Mesendoderm (in vitro differentiated cells): Measurements from ENCODE around the gene SIRPA.

ENCODE experiments used
- DNase-seq: peaks from one replicate; pipeline ENCODE4 v3.0.0; 2013
- H2AK5ac ChIP-seq: 2 replicates; pipeline ENCODE4 v1.6.1; 2013; ENCODE audit warnings: low read length, inconsistent platforms
- H2BK120ac ChIP-seq: 2 replicates; pipeline ENCODE4 v1.6.1; 2013; ENCODE audit warnings: low read depth, mild to moderate bottlenecking, low read length, moderate library complexity, mixed read lengths
- H2BK15ac ChIP-seq: replicated peaks from 2 replicates; pipeline ENCODE4 v1.6.1; 2013; ENCODE audit warnings: low read depth, mild to moderate bottlenecking, moderate library complexity
- H2BK5ac ChIP-seq: 2 replicates; pipeline ENCODE4 v1.6.1; 2013; ENCODE audit warnings: low read length, inconsistent platforms
- H3K18ac ChIP-seq: 2 replicates; pipeline ENCODE4 v1.6.1; 2013; ENCODE audit warnings: mild to moderate bottlenecking, low read length, mixed read lengths
- H3K23ac ChIP-seq: one replicate; pipeline ENCODE4 v1.6.1; 2013; ENCODE audit warnings: low read length
- H3K27ac ChIP-seq: 2 replicates; pipeline ENCODE4 v1.5.1; 2013; ENCODE audit warnings: low read depth, mild to moderate bottlenecking, inconsistent platforms, low read length, moderate library complexity
- H3K27me3 ChIP-seq: 2 replicates; pipeline ENCODE4 v1.6.1; 2013; ENCODE audit warnings: low read length, control low read depth, mild to moderate bottlenecking, inconsistent platforms; ENCODE audit not compliant: insufficient read depth, poor library complexity
- H3K36me3 ChIP-seq: 2 replicates; pipeline ENCODE4 v1.6.1; 2013; ENCODE audit warnings: low read length, inconsistent platforms; ENCODE audit not compliant: control insufficient read depth, insufficient read depth
- H3K4ac ChIP-seq: one replicate; pipeline ENCODE4 v1.6.1; 2013; ENCODE audit warnings: low read depth, mild to moderate bottlenecking, low read length, moderate library complexity
- H3K4me1 ChIP-seq: 2 replicates; pipeline ENCODE4 v1.6.1; 2013; ENCODE audit warnings: low read depth, low read length, inconsistent platforms; ENCODE audit not compliant: control insufficient read depth
- H3K4me2 ChIP-seq: 2 replicates; pipeline ENCODE4 v1.6.1; 2013; ENCODE audit warnings: low read length
- H3K4me3 ChIP-seq: 2 replicates; pipeline ENCODE4 v1.5.1; 2013; ENCODE audit warnings: mild to moderate bottlenecking, low read length
- H3K56ac ChIP-seq: one replicate; pipeline ENCODE4 v1.6.1; 2013; ENCODE audit warnings: low read length
- H3K79me1 ChIP-seq: 2 replicates; pipeline ENCODE4 v1.6.1; 2013; ENCODE audit warnings: low read length, inconsistent platforms
- H3K79me2 ChIP-seq: 2 replicates; pipeline ENCODE4 v1.6.1; 2013; ENCODE audit warnings: mild to moderate bottlenecking, low read length; ENCODE audit not compliant: control insufficient read depth, insufficient read depth
- H3K9ac ChIP-seq: 2 replicates; pipeline ENCODE4 v1.6.1; 2013; ENCODE audit warnings: low read length, inconsistent platforms
- H4K5ac ChIP-seq: one replicate; pipeline ENCODE4 v1.6.1; 2013; ENCODE audit warnings: low read length
- H4K8ac ChIP-seq: one replicate; pipeline ENCODE4 v1.6.1; 2013; ENCODE audit warnings: low read depth, mild to moderate bottlenecking, control low read depth, low read length, moderate library complexity
- WGBS: extraction: QIAGEN DNeasy Blood & Tissue Kit; methylation state at CpG from one replicate; pipeline ENCODE4 v1.1.7; 2013; ENCODE audit warnings: low lambda C conversion rate, missing lambda C conversion rate; ENCODE audit not compliant: insufficient coverage; ENCODE audit errors: extremely low coverage; 5-methylcytosine and 5-hydroxymethylcytosine counted together

The SIRPA gene

DNA sequence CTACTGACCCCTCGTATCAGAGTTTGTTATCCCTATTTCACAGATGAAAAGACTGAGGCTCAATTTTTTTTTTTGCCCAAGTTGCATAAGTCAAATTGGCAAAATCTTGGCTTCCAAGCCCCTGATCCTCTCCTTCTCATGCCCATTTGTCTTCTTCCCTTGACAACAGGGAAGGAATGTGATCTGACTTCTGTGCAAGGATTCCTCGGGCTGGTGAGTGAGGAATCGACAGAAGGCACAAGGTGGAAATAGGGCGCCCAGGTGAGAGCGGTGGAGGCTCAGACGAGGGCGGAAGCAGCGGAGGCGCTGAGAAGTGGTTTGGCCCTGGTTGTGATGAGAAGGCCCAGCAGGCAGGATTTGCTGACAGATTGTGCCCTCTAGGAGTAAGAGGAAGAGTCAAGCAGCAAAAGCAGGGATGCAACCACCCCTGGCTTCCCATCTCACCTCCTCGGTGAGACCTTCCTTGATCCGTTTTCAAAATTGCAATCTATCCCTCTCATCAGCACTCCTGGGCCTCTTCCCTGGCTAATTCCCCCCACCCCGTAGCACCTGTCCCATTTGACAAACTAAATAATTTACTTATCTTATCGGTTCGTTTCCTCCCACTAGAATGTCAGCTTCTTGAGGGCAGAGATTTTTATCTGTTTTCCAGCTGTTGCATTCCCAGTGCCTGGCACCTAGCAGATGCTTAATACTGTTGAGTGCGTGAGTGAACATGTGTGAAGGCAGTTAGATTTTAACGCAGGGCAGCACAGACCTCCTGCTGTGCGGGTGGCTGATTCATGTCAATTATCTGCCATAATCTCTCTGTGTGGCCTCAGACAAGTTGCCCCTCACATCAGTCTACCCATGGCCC lies 3.7 kb upstream of the SIRPA start:
- WGBS: no CpG with 5 or more reads among the region's 17 CpGs
- Histone ChIP-seq H3K27ac (no peak overlapping the region), H3K27me3 (no peaks in the 10 kb centered on the region), H2AK5ac (no peak overlapping the region), H4K5ac (no peak overlapping the region), H2BK15ac (no peak overlapping the region), H3K4me3 (no peak overlapping the region), H3K4me2 (no peak overlapping the region), H3K79me1 (no peaks in the 10 kb centered on the region), H2BK5ac (no peak overlapping the region), H4K8ac (no peak overlapping the region), H3K18ac (no peak overlapping the region), H3K23ac (no peak overlapping the region), H3K79me2 (no peaks in the 10 kb centered on the region), H3K36me3 (no peaks in the 10 kb centered on the region), H3K56ac (no peak overlapping the region), H3K4ac (no peak overlapping the region), H3K4me1 (no peaks in the 10 kb centered on the region), H3K9ac (no peak overlapping the region), H2BK120ac (no peak overlapping the region)
- peak; percentile 71 for DNase-seq

DNA sequence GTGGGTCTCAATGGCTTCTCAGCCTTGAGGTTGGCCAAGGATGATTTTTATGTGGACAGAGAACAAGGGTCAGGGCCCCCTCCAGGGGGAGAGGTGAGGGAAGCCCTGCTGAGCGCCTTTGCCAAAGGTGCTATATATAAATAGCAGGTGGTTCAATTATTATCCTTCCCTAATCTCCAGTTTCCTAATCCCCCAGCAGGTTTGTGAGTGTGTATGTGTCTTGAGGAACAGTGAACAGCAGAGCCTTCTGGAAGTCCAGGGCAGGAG lies 3.2 kb upstream of the SIRPA start:
- Histone ChIP-seq H3K4me3 (no peak overlapping the region), H3K9ac (no peak overlapping the region), H2BK120ac (no peak overlapping the region), H3K27me3 (no peaks in the 10 kb centered on the region), H3K79me1 (no peaks in the 10 kb centered on the region), H3K27ac (no peak overlapping the region), H3K18ac (no peak overlapping the region), H3K23ac (no peak overlapping the region), H3K56ac (no peak overlapping the region), H3K4me1 (no peaks in the 10 kb centered on the region), H2AK5ac (no peak overlapping the region), H4K8ac (no peak overlapping the region), H2BK5ac (no peak overlapping the region), H3K4me2 (no peak overlapping the region), H3K4ac (no peak overlapping the region), H3K79me2 (no peaks in the 10 kb centered on the region), H2BK15ac (no peak overlapping the region), H4K5ac (no peak overlapping the region), H3K36me3 (no peaks in the 10 kb centered on the region)
- no peak for DNase-seq
- no CpG with 5 or more reads among the region's 1 CpG for whole genome bisulfite sequencing

DNA sequence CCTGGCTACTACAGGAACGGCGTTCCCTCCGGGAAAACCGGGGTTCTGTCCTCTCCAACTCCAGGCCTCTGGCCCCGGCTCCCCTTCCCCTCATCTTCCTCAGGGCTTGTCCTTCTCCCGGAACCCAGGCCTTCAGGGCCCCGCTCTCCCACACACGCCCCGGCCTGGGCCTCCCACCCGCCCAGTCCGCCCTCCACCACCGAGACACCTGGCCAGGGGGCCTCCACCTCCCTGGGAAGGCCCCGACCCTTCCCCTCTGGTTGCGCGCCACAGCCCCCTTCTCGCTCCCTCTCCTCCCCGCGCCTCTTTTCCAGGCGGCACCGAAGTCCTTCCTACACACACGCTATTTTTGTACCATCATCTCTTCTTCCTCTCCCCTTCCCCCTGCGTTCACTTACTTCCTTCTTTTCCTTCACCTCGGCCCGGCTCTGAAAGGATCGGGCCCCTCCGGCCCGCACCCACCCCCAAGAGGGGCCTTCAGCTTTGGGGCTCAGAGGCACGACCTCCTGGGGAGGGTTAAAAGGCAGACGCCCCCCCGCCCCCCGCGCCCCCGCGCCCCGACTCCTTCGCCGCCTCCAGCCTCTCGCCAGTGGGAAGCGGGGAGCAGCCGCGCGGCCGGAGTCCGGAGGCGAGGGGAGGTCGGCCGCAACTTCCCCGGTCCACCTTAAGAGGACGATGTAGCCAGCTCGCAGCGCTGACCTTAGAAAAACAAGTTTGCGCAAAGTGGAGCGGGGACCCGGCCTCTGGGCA lies 1.3 kb upstream of the SIRPA start:
- H3K9ac ChIP-seq: peak overlapping the region; percentile 54
- H3K4me1 ChIP-seq: no peaks in the 10 kb centered on the region
- no peaks in the 10 kb centered on the region for H3K36me3 ChIP-seq
- no peak overlapping the region for H4K8ac ChIP-seq
- H4K5ac ChIP-seq: no peak overlapping the region
- peak overlapping the region; percentile 89 for H3K18ac ChIP-seq
- no peak overlapping the region for H2AK5ac ChIP-seq
- H3K56ac ChIP-seq: peak overlapping the region; percentile 87
- no peak overlapping the region for H2BK5ac ChIP-seq
- H3K23ac ChIP-seq: no peak overlapping the region
- H3K27ac ChIP-seq: peak overlapping the region; percentile 49
- WGBS: no CpG with 5 or more reads among the region's 54 CpGs
- H3K79me1 ChIP-seq: no peaks in the 10 kb centered on the region
- H3K4me2 ChIP-seq: peak overlapping the region; percentile 35
- H3K4ac ChIP-seq: no peak overlapping the region
- no peak for DNase-seq
- H2BK15ac ChIP-seq: no peak overlapping the region
- peak overlapping the region; percentile 32 for H2BK120ac ChIP-seq
- no peaks in the 10 kb centered on the region for H3K27me3 ChIP-seq
- H3K79me2 ChIP-seq: no peaks in the 10 kb centered on the region
- no peak overlapping the region for H3K4me3 ChIP-seq

DNA sequence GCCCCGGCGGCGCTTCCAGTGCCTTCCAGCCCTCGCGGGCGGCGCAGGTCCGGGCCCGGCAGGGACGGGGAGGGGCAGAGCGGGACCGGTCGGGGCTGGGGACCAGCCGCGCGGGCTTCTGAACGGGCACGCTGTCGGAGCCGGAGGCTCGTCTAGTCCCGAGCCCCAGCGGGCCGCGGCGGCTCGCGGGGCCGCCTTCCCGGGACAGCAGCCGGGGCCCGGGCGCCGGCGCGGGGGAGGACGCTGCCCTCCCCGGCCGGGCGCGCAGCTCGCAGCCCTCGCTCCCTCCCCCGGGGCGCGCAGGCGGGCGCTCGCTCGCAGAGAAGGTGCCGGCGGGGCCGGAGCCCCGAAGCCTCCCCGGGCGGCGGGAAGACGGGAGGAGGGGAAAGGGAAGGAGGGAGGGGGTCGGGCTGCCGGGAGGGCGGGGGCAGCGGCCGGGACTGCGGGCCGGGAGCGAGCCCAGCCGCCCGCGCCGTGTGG lies 696 bp upstream of the SIRPA start:
- Histone ChIP-seq H2BK5ac (no peak overlapping the region), H3K23ac (no peak overlapping the region), H3K27ac (peak overlapping the region; percentile 49), H3K56ac (peak overlapping the region; percentile 87), H2BK120ac (peak overlapping the region; percentile 51), H3K4ac (peak overlapping the region; percentile 48), H3K4me3 (peak overlapping the region; percentile 32), H3K4me1 (no peaks in the 10 kb centered on the region), H3K18ac (peak overlapping the region; percentile 89), H4K8ac (no peak overlapping the region), H2BK15ac (no peak overlapping the region), H2AK5ac (no peak overlapping the region), H3K27me3 (no peaks in the 10 kb centered on the region), H3K79me2 (no peaks in the 10 kb centered on the region), H3K9ac (peak overlapping the region; percentile 70), H3K36me3 (no peaks in the 10 kb centered on the region), H3K4me2 (peak overlapping the region; percentile 35), H4K5ac (no peak overlapping the region), H3K79me1 (no peaks in the 10 kb centered on the region)
- no CpG with 5 or more reads among the region's 70 CpGs for WGBS
- DNase-seq: peak; percentile 80

DNA sequence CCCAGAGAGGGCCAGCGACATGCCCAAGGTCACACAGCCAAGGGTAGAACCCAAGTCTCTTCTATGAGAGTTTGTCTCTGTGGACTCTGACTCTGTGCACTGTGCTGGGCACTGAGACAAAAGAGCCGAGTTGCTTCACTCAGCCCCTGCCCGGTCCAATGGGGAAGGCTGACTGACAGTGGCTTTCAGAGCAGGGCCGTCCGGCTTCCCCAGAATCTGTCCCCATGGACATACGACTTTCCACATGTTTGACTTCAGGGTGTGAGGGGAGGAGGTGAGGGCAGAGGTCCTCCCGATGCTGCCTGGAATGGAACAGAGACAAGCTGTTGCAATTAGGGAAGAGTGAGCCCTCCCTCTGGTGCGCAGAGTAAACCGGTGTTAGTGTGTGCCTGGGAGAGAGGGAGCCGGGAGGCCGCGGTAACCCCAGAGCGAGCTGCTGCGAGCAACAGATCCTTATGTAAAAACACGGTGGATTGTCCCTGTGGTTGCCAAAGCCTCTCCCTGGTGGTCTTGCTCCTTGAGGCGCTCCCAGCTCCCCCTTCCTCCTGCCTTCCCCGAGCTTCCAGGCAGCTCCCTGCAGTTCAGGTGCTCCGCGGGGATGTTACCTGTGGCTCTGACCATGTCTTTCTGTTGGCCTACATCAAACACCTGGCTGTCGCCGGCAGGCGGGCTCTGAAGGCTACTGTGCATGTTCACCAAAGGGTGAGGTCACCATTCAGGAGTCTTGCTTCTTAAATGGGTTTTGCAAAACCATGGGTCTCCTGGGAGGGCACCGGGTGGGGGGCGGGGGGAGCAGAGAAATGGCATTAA lies 672 bp downstream of the SIRPA start:
- H3K56ac ChIP-seq: peak overlapping the region; percentile 87
- peak overlapping the region; percentile 47 for H3K4me2 ChIP-seq
- no peak overlapping the region for H2AK5ac ChIP-seq
- H3K36me3 ChIP-seq: no peaks in the 10 kb centered on the region
- no peaks in the 10 kb centered on the region for H3K79me1 ChIP-seq
- H3K9ac ChIP-seq: peak overlapping the region; percentile 44
- no peaks in the 10 kb centered on the region for H3K4me1 ChIP-seq
- no CpG with 5 or more reads among the region's 24 CpGs for WGBS
- H3K27ac ChIP-seq: no peak overlapping the region
- no peak overlapping the region for H3K4ac ChIP-seq
- DNase-seq: peak; percentile 48
- H3K27me3 ChIP-seq: no peaks in the 10 kb centered on the region
- no peak overlapping the region for H2BK15ac ChIP-seq
- no peak overlapping the region for H2BK5ac ChIP-seq
- H4K5ac ChIP-seq: no peak overlapping the region
- H2BK120ac ChIP-seq: no peak overlapping the region
- no peak overlapping the region for H4K8ac ChIP-seq
- no peak overlapping the region for H3K23ac ChIP-seq
- H3K4me3 ChIP-seq: no peak overlapping the region
- no peaks in the 10 kb centered on the region for H3K79me2 ChIP-seq
- H3K18ac ChIP-seq: no peak overlapping the region
